ENCODE results near the gene MLLT3. TPM values are rescaled to one million over a fixed set of nuclear protein-coding genes. Genes with fewer than 3 reads are reported as not detected.

Gene MLLT3
- total RNA-seq, 1 experiment from 2014 or later: 21.6 TPM

GRCh38 chr9:20496328-20496727 lies 126.0 kb downstream of the MLLT3 start:
- Histone ChIP-seq H3K4me3 (no peak overlapping the region), H3F3A (ENCODE audit: insufficient read depth, low read depth) (no peaks in the 10 kb centered on the region), H3K4me2 (no peak overlapping the region), H3K79me2 (ENCODE audit: low read depth) (no peaks in the 10 kb centered on the region), H4K20me1 (ENCODE audit: insufficient read depth) (no peaks in the 10 kb centered on the region), H3K27ac (no peak overlapping the region), H3K4me1 (replicated peaks; ENCODE audit: insufficient read depth) (no peaks in the 10 kb centered on the region), H2AFZ (no peak overlapping the region), H3K27me3 (ENCODE audit: insufficient read depth, low read depth) (no peaks in the 10 kb centered on the region), H3K36me3 (ENCODE audit: low read depth) (no peaks in the 10 kb centered on the region), H3K9me2 (ENCODE audit: insufficient read depth) (no peaks in the 10 kb centered on the region), H3K9me3 (ENCODE audit: insufficient read depth, low read depth) (no peaks in the 10 kb centered on the region)
- intact Hi-C loops (cut with micrococcal nuclease; ENCODE audit: unreplicated experiment): no loop called here
- ChIA-PET POLR2A (ENCODE audit: unreplicated experiment) (no interaction called here), CTCF (no interaction called here)
- no peak for DNase-seq
- TF ChIP-seq CTCF (conservative IDR thresholded peaks at IDR 0.05) (no peak), EZH2 (IDR thresholded peaks at IDR 0.05; ENCODE audit: low read depth) (no peak)
- no TSS peak for BruUV-seq (replicated peaks)

GRCh38 chr9:20495098-20495497 lies 127.2 kb downstream of the MLLT3 start:
- DNase-seq: no peak
- Histone ChIP-seq H3K4me1 (replicated peaks; ENCODE audit: insufficient read depth) (no peaks in the 10 kb centered on the region), H3K4me3 (no peak overlapping the region), H3K9me3 (ENCODE audit: insufficient read depth, low read depth) (no peaks in the 10 kb centered on the region), H3F3A (ENCODE audit: insufficient read depth, low read depth) (no peaks in the 10 kb centered on the region), H4K20me1 (ENCODE audit: insufficient read depth) (no peaks in the 10 kb centered on the region), H2AFZ (no peak overlapping the region), H3K9me2 (ENCODE audit: insufficient read depth) (no peaks in the 10 kb centered on the region), H3K4me2 (no peak overlapping the region), H3K27me3 (ENCODE audit: insufficient read depth, low read depth) (no peaks in the 10 kb centered on the region), H3K79me2 (ENCODE audit: low read depth) (no peaks in the 10 kb centered on the region), H3K27ac (no peak overlapping the region), H3K36me3 (ENCODE audit: low read depth) (no peaks in the 10 kb centered on the region)
- no peak for TF ChIP-seq EZH2 (IDR thresholded peaks at IDR 0.05; ENCODE audit: low read depth)
- TF ChIP-seq CTCF (conservative IDR thresholded peaks at IDR 0.05): no peak
- no TSS peak for BruUV-seq (replicated peaks)
- CTCF ChIA-PET: no interaction called here
- POLR2A ChIA-PET (ENCODE audit: unreplicated experiment): interaction anchor here (0.5 kb wide), 1 partner anchor 102 kb away, joined by 4 read pairs; no protein-coding TSS in a partner anchor
- intact Hi-C loops (cut with micrococcal nuclease; ENCODE audit: unreplicated experiment): no loop called here

DNA sequence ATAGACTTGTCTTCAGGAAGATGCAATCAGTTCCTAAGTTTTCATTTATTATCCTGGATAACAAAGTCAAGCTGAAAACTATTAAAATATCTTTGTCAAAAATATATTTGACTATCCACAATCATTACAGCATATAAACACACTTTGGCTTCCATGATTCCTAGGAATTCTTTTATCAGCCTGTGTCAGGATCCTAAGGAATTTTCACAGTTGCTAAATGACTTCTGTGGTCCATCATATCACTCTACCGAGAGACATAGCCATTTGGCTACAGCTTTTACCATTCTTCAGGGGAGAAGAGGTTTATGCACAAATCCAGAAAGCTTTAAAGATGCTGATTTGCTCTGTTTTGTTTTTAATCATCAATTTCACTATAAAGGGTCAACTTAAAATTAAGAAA lies 128.3 kb downstream of the MLLT3 start:
- H3K9me2 ChIP-seq (ENCODE audit: insufficient read depth): no peaks in the 10 kb centered on the region
- H3F3A ChIP-seq (ENCODE audit: insufficient read depth, low read depth): no peaks in the 10 kb centered on the region
- no peak overlapping the region for H3K4me3 ChIP-seq
- no peak overlapping the region for H2AFZ ChIP-seq
- POLR2A ChIA-PET (ENCODE audit: unreplicated experiment): no interaction called here
- intact Hi-C loops (cut with micrococcal nuclease; ENCODE audit: unreplicated experiment): no loop called here
- no peaks in the 10 kb centered on the region for H3K4me1 ChIP-seq (replicated peaks; ENCODE audit: insufficient read depth)
- no peaks in the 10 kb centered on the region for H4K20me1 ChIP-seq (ENCODE audit: insufficient read depth)
- H3K4me2 ChIP-seq: no peak overlapping the region
- CTCF ChIA-PET: no interaction called here
- BruUV-seq (replicated peaks): no TSS peak
- H3K27me3 ChIP-seq (ENCODE audit: insufficient read depth, low read depth): no peaks in the 10 kb centered on the region
- no peak overlapping the region for H3K27ac ChIP-seq
- no peaks in the 10 kb centered on the region for H3K79me2 ChIP-seq (ENCODE audit: low read depth)
- TF ChIP-seq EZH2 (IDR thresholded peaks at IDR 0.05; ENCODE audit: low read depth) (no peak), CTCF (conservative IDR thresholded peaks at IDR 0.05) (no peak)
- H3K9me3 ChIP-seq (ENCODE audit: insufficient read depth, low read depth): no peaks in the 10 kb centered on the region
- no peaks in the 10 kb centered on the region for H3K36me3 ChIP-seq (ENCODE audit: low read depth)
- no peak for DNase-seq
